CD4-positive, alpha-beta T cell (primary cell): ENCODE results near the gene SIL1. TPM values are rescaled to one million over a fixed set of nuclear protein-coding genes. Genes with fewer than 3 reads are reported as not detected.

Experiments
- ATAC-seq: fragments of 200-7000 bp; cut with Tn5 transposase; one replicate; pipeline ENCODE4 v1.10.0; 2022; ENCODE audit warnings: mild to moderate bottlenecking; ENCODE audit not compliant: poor library complexity
- CTCF ChIA-PET: fragments of 350-600 bp; sonication (Branson Sonifier 250); formaldehyde crosslinking; loops from one replicate; lab custom pipeline; 2021; ENCODE audit warnings: antibody characterized with exemption, inconsistent platforms; lab: Charles Lee
- POLR2A ChIA-PET: fragments of 350-600 bp; sonication (Branson Sonifier 250); formaldehyde crosslinking; loops from one replicate; lab custom pipeline; 2021; ENCODE audit warnings: antibody characterized with exemption, inconsistent platforms; lab: Charles Lee
- DNase-seq, 14 experiments: peaks; one replicate each; pipeline ENCODE4 v3.0.0-alpha.2; 2013 to 2020; ENCODE audit warnings: mixed read lengths in 2 of 14
- H3K27ac ChIP-seq, 2 donors: one replicate each; pipeline versions ENCODE4 v1.5.1 to v1.7.0; 2013; ENCODE audit warnings: low read length in 2 of 2, low read depth in 1 of 2, mild to moderate bottlenecking in 1 of 2
- H3K27me3 ChIP-seq, 2 experiments: 1 replicate in 1 of 2; 2 replicates in 1 of 2; pipeline versions ENCODE4 v1.6.1 to v1.7.0; 2013; ENCODE audit warnings: low read length in 2 of 2, control low read depth in 1 of 2, mild to moderate bottlenecking in 1 of 2, moderate library complexity in 1 of 2; ENCODE audit not compliant: insufficient read depth in 2 of 2, control insufficient read depth in 1 of 2
- H3K36me3 ChIP-seq: one replicate; pipeline ENCODE4 v1.6.1; 2013; ENCODE audit warnings: low read length, control low read depth; ENCODE audit not compliant: insufficient read depth
- H3K4me1 ChIP-seq: one replicate; pipeline ENCODE4 v1.6.1; 2013; ENCODE audit warnings: low read length, control low read depth; ENCODE audit not compliant: insufficient read depth
- H3K4me3 ChIP-seq: one replicate; pipeline ENCODE4 v1.5.1; 2013; ENCODE audit warnings: mild to moderate bottlenecking, low read length, moderate library complexity
- H3K9me3 ChIP-seq, 2 experiments: 1 replicate in 1 of 2; 2 replicates in 1 of 2; pipeline versions ENCODE4 v1.6.1 to v1.7.0; 2013; ENCODE audit warnings: low read length in 2 of 2, mild to moderate bottlenecking in 2 of 2, control low read depth in 1 of 2, moderate library complexity in 1 of 2; ENCODE audit not compliant: control insufficient read depth in 1 of 2, insufficient read depth in 1 of 2
- H3K27ac Mint-ChIP-seq: one replicate; pipeline ENCODE4 v1.8.0; 2020; ENCODE audit warnings: mixed read lengths
- H3K27me3 Mint-ChIP-seq: one replicate; pipeline ENCODE4 v1.8.0; 2021; ENCODE audit warnings: mixed read lengths
- H3K36me3 Mint-ChIP-seq: one replicate; pipeline ENCODE4 v1.8.0; 2021; ENCODE audit warnings: low read depth, mixed read lengths
- H3K4me1 Mint-ChIP-seq: one replicate; pipeline ENCODE4 v1.8.0; 2021; ENCODE audit warnings: low read depth, mixed read lengths
- H3K4me3 Mint-ChIP-seq: one replicate; pipeline ENCODE4 v1.8.0; 2020; ENCODE audit warnings: mild to moderate bottlenecking, mixed read lengths
- H3K9me3 Mint-ChIP-seq: one replicate; pipeline ENCODE4 v1.8.0; 2020; ENCODE audit warnings: mixed read lengths
- CTCF ChIP-seq: fragments of 200-600 bp; IDR thresholded peaks from one replicate; pipeline ENCODE4 v1.8.0; 2022; ENCODE audit warnings: antibody characterized with exemption, mild to moderate bottlenecking
- intact Hi-C, 2 experiments: fragments of 100-400 bp; cut with DNase I in 1 of 2; cut with micrococcal nuclease in 1 of 2; formaldehyde crosslinking; loops; one replicate each; pipeline versions ENCODE4 v1.15.1 to v1.9.0; 2023 to 2025; cut with DNase I, micrococcal nuclease
- total RNA-seq, 174 experiments: library from RNA in 2 of 174; stranded (reverse) in 2 of 174; gene quantifications; one replicate each; pipeline ENCODE4 v1.2.3 and lab custom pipeline; 2021 to 2026

SIL1 gene
- total RNA-seq, 2 experiments from 2014 or later = 5.6 to 9.2 TPM

GRCh38 chr5:138978080-138978479, 220.1 kb downstream of the SIL1 start:
- TF ChIP-seq CTCF = no peak
- no peak overlapping the region for H3K27ac Mint-ChIP-seq
- ChIA-PET CTCF (no interaction called here), POLR2A (no interaction called here)
- no peaks in the 10 kb centered on the region for H3K9me3 Mint-ChIP-seq
- no peaks in the 10 kb centered on the region for H3K36me3 Mint-ChIP-seq
- intact Hi-C loops = no loop called here
- no peak overlapping the region for H3K27ac ChIP-seq
- peaks cover 31% of the 10 kb centered on the region for H3K4me1 ChIP-seq
- H3K36me3 ChIP-seq = no peaks in the 10 kb centered on the region
- no peak overlapping the region for H3K4me3 ChIP-seq
- H3K4me1 Mint-ChIP-seq = peaks cover 32% of the 10 kb centered on the region
- ATAC-seq (no peak), DNase-seq (no peak)
- H3K27me3 ChIP-seq = no peaks in the 10 kb centered on the region
- no peaks in the 10 kb centered on the region for H3K9me3 ChIP-seq
- H3K27me3 Mint-ChIP-seq = no peaks in the 10 kb centered on the region
- no peak overlapping the region for H3K4me3 Mint-ChIP-seq

GRCh38 chr5:138975098-138975847, 222.9 kb downstream of the SIL1 start:
- no peaks in the 10 kb centered on the region for H3K9me3 ChIP-seq
- H3K4me3 Mint-ChIP-seq = no peak overlapping the region
- ATAC-seq = no peak
- no peaks in the 10 kb centered on the region for H3K36me3 Mint-ChIP-seq
- H3K27me3 ChIP-seq = no peaks in the 10 kb centered on the region
- no peaks in the 10 kb centered on the region for H3K9me3 Mint-ChIP-seq
- no peaks in the 10 kb centered on the region for H3K27me3 Mint-ChIP-seq
- H3K4me3 ChIP-seq = no peak overlapping the region
- no peak for DNase-seq
- no peak overlapping the region for H3K27ac Mint-ChIP-seq
- TF ChIP-seq CTCF = no peak
- no peak overlapping the region for H3K27ac ChIP-seq
- peaks cover 11% of the 10 kb centered on the region for H3K4me1 Mint-ChIP-seq
- CTCF ChIA-PET = no interaction called here
- POLR2A ChIA-PET = no interaction called here
- intact Hi-C loops = no loop called here
- H3K4me1 ChIP-seq = peaks cover 10% of the 10 kb centered on the region
- no peaks in the 10 kb centered on the region for H3K36me3 ChIP-seq

GRCh38 chr5:138974227-138975063, 223.7 kb downstream of the SIL1 start:
- Histone ChIP-seq H3K36me3 (no peaks in the 10 kb centered on the region), H3K4me1 (peaks cover 2% of the 10 kb centered on the region), H3K27ac (no peak overlapping the region), H3K9me3 (no peaks in the 10 kb centered on the region), H3K4me3 (no peak overlapping the region), H3K27me3 (no peaks in the 10 kb centered on the region)
- intact Hi-C loops = no loop called here
- H3K4me3 Mint-ChIP-seq = no peak overlapping the region
- POLR2A ChIA-PET = no interaction called here
- DNase-seq (no peak), ATAC-seq (no peak)
- H3K27me3 Mint-ChIP-seq = no peaks in the 10 kb centered on the region
- H3K36me3 Mint-ChIP-seq = no peaks in the 10 kb centered on the region
- H3K27ac Mint-ChIP-seq = no peak overlapping the region
- CTCF ChIA-PET = no interaction called here
- no peaks in the 10 kb centered on the region for H3K9me3 Mint-ChIP-seq
- peaks cover 3% of the 10 kb centered on the region for H3K4me1 Mint-ChIP-seq
- no peak for TF ChIP-seq CTCF
